Naive thymus-derived CD4-positive, alpha-beta T cell (primary cell): Measurements from ENCODE around the gene PTPRJ. TPM values are rescaled to one million over a fixed set of nuclear protein-coding genes. Genes with fewer than 3 reads are reported as not detected.

Experiments
- ATAC-seq: fragments of 150-1000 bp; cut with Tn5 transposase; 2 replicates; pipeline ENCODE4 v1.10.0; 2021; ENCODE audit warnings: mild to moderate bottlenecking, moderate library complexity
- CTCF ChIA-PET: fragments of 350-600 bp; sonication (Branson Sonifier 250); formaldehyde crosslinking; loops from one replicate; lab custom pipeline; 2021; ENCODE audit warnings: antibody characterized with exemption; lab: Charles Lee
- POLR2A ChIA-PET: fragments of 350-600 bp; sonication (Branson Sonifier 250); formaldehyde crosslinking; loops from one replicate; lab custom pipeline; 2021; ENCODE audit warnings: antibody characterized with exemption, inconsistent platforms; lab: Charles Lee
- DNase-seq, 9 donors: peaks; one replicate each; pipeline versions ENCODE4 v3.0.0 to v3.0.0-alpha.2; 2020 to 2022; ENCODE audit warnings: mixed read lengths in 1 of 9
- H3K27ac ChIP-seq: one replicate; pipeline ENCODE4 v1.7.0; 2013; ENCODE audit warnings: mild to moderate bottlenecking, low read depth, low read length, moderate library complexity
- H3K27me3 ChIP-seq, 2 donors: one replicate each; pipeline ENCODE4 v1.7.0; 2013; ENCODE audit warnings: low read length in 2 of 2, mild to moderate bottlenecking in 2 of 2, moderate library complexity in 2 of 2; ENCODE audit not compliant: control insufficient read depth in 2 of 2, insufficient read depth in 2 of 2
- H3K36me3 ChIP-seq, 3 experiments: 1 replicate in 2 of 3; 2 replicates in 1 of 3; pipeline ENCODE4 v1.7.0; 2013; ENCODE audit warnings: low read length in 3 of 3, mild to moderate bottlenecking in 3 of 3, moderate library complexity in 1 of 3; ENCODE audit not compliant: insufficient read depth in 3 of 3, control insufficient read depth in 2 of 3
- H3K4me1 ChIP-seq, 2 donors: one replicate each; pipeline ENCODE4 v1.7.0; 2013; ENCODE audit warnings: low read length in 2 of 2, mild to moderate bottlenecking in 2 of 2, moderate library complexity in 1 of 2; ENCODE audit not compliant: control insufficient read depth in 2 of 2, insufficient read depth in 2 of 2
- H3K4me3 ChIP-seq: 2 replicates; pipeline ENCODE4 v1.7.0; 2013; ENCODE audit warnings: mild to moderate bottlenecking, low read length
- H3K9me3 ChIP-seq, 3 experiments: 1 replicate in 2 of 3; 2 replicates in 1 of 3; pipeline ENCODE4 v1.7.0; 2013; ENCODE audit warnings: low read length in 3 of 3; ENCODE audit not compliant: control insufficient read depth in 2 of 3
- H3K27ac Mint-ChIP-seq, 9 donors: one replicate each; pipeline ENCODE4 v1.8.0; 2020 to 2022; ENCODE audit warnings: mixed read lengths in 9 of 9, mild to moderate bottlenecking in 8 of 9, moderate library complexity in 5 of 9, inconsistent platforms in 2 of 9
- H3K27me3 Mint-ChIP-seq, 5 donors: one replicate each; pipeline ENCODE4 v1.8.0; 2021 to 2022; ENCODE audit warnings: mixed read lengths in 5 of 5, mild to moderate bottlenecking in 1 of 5
- H3K36me3 Mint-ChIP-seq, 5 donors: one replicate each; pipeline ENCODE4 v1.8.0; 2020 to 2022; ENCODE audit warnings: mixed read lengths in 5 of 5, mild to moderate bottlenecking in 3 of 5, inconsistent platforms in 1 of 5
- H3K4me1 Mint-ChIP-seq, 7 donors: one replicate each; pipeline ENCODE4 v1.8.0; 2020 to 2022; ENCODE audit warnings: mixed read lengths in 7 of 7, mild to moderate bottlenecking in 3 of 7, inconsistent platforms in 1 of 7
- H3K4me3 Mint-ChIP-seq, 10 donors: one replicate each; pipeline ENCODE4 v1.8.0; 2020 to 2022; ENCODE audit warnings: mild to moderate bottlenecking in 10 of 10, mixed read lengths in 10 of 10, moderate library complexity in 6 of 10, inconsistent platforms in 2 of 10
- H3K9me3 Mint-ChIP-seq, 11 donors: one replicate each; pipeline ENCODE4 v1.8.0; 2020 to 2022; ENCODE audit warnings: mixed read lengths in 11 of 11, mild to moderate bottlenecking in 4 of 11, inconsistent platforms in 1 of 11, moderate library complexity in 1 of 11
- intact Hi-C, 2 donors: fragments of 100-400 bp; cut with micrococcal nuclease; formaldehyde crosslinking; loops; one replicate each; pipeline ENCODE4 v1.15.1; 2023
- polyA plus RNA-seq, 2 donors: library from polyadenylated mRNA; unstranded; fragments of 300-500 nt; fragmentation: Illumina TruSeq; gene quantifications; one replicate each; pipeline ENCODE4 v1.2.3, GENCODE V29; 2021
- total RNA-seq, 6 experiments: library from RNA in 5 of 6; stranded (reverse) in 5 of 6; gene quantifications; 1 replicate in 5 of 6; 2 replicates in 1 of 6; pipeline ENCODE4 v1.2.3 and lab custom pipeline; 2021 to 2026

The PTPRJ gene
- total and polyA plus RNA-seq, 7 experiments from 2014 or later: 7.0 to 82.3 (median 46.7) TPM

- no peak overlapping the region for H3K27ac ChIP-seq
- Mint-ChIP-seq H3K9me3 (no peaks in the 10 kb centered on the region), H3K4me3 (peak overlapping the region in 5 of 10 donors; percentile 15 to 62 (median 38)), H3K4me1 (peaks cover 63 to 83% (median 79%) of the 10 kb centered on the region in 7 donors), H3K27me3 (no peaks in the 10 kb centered on the region), H3K27ac (peak overlapping the region; percentile 56 to 93 (median 80)), H3K36me3 (peaks cover 0 to 51% (median 0%) of the 10 kb centered on the region in 5 donors)
- H3K27me3 ChIP-seq: no peaks in the 10 kb centered on the region
- ChIA-PET CTCF (no interaction called here), POLR2A (interaction anchor here (1.3 to 2.8 kb wide), 4 partner anchors 12 to 38 kb away, joined by 3 to 11 read pairs (median 7); no protein-coding TSS in a partner anchor)
- H3K36me3 ChIP-seq: no peaks in the 10 kb centered on the region
- H3K4me1 ChIP-seq: peaks cover 35 to 57% of the 10 kb centered on the region in 2 donors
- no peaks in the 10 kb centered on the region for H3K9me3 ChIP-seq
- ATAC-seq (no peak), DNase-seq (no peak)
- H3K4me3 ChIP-seq: no peak overlapping the region
- intact Hi-C loops: no loop called here
These were observed 51.2 kb downstream of the PTPRJ start for GRCh38 chr11:48031602-48032001.

- ATAC-seq (no peak), DNase-seq (no peak)
- H3K27ac ChIP-seq: no peak overlapping the region
- H3K4me1 ChIP-seq: peaks cover 35 to 62% of the 10 kb centered on the region in 2 donors
- CTCF ChIA-PET: no interaction called here
- H3K9me3 ChIP-seq: no peaks in the 10 kb centered on the region
- peaks cover 68 to 90% (median 86%) of the 10 kb centered on the region in 7 donors for H3K4me1 Mint-ChIP-seq
- H3K27me3 ChIP-seq: no peaks in the 10 kb centered on the region
- intact Hi-C loops: no loop called here
- no peaks in the 10 kb centered on the region for H3K9me3 Mint-ChIP-seq
- H3K4me3 ChIP-seq: no peak overlapping the region
- no peaks in the 10 kb centered on the region for H3K27me3 Mint-ChIP-seq
- H3K27ac Mint-ChIP-seq: peak overlapping the region; percentile 56 to 93 (median 83)
- no peaks in the 10 kb centered on the region for H3K36me3 ChIP-seq
- peaks cover under 1 to 55% (median 1%) of the 10 kb centered on the region in 5 donors for H3K36me3 Mint-ChIP-seq
- POLR2A ChIA-PET: interaction anchor here (1.2 to 2.8 kb wide), 5 partner anchors 11 to 39 kb away, joined by 3 to 11 read pairs (median 5); no protein-coding TSS in a partner anchor
- peak overlapping the region in 3 of 10 donors; percentile 6 to 76 (median 6) for H3K4me3 Mint-ChIP-seq
These were observed 52.4 kb downstream of the PTPRJ start for GRCh38 chr11:48032721-48033120.

- peaks cover 28 to 58% of the 10 kb centered on the region in 2 donors for H3K4me1 ChIP-seq
- no peak overlapping the region for H3K4me3 ChIP-seq
- Mint-ChIP-seq H3K27me3 (no peaks in the 10 kb centered on the region), H3K36me3 (peaks cover 4 to 55% (median 5%) of the 10 kb centered on the region in 5 donors), H3K4me1 (peaks cover 67 to 87% (median 82%) of the 10 kb centered on the region in 7 donors), H3K4me3 (peak overlapping the region in 3 of 10 donors; percentile 6 to 76 (median 48)), H3K27ac (peak overlapping the region; percentile 51 to 87 (median 71)), H3K9me3 (no peaks in the 10 kb centered on the region)
- POLR2A ChIA-PET: interaction anchor here (0.7 to 2.8 kb wide), 14 partner anchors 9 to 40 kb away, joined by 3 to 11 read pairs (median 4); no protein-coding TSS in a partner anchor
- H3K27ac ChIP-seq: no peak overlapping the region
- no peaks in the 10 kb centered on the region for H3K36me3 ChIP-seq
- intact Hi-C loops: loop anchor here in 1 of 2 donors (2.0 kb wide), 1 partner anchor 17 kb away; no protein-coding TSS in a partner anchor
- CTCF ChIA-PET: interaction anchor here (0.5 to 1.0 kb wide), 3 partner anchors 16 to 147 kb away, joined by 3 to 5 read pairs (median 4); no protein-coding TSS in a partner anchor
- H3K9me3 ChIP-seq: no peaks in the 10 kb centered on the region
- ATAC-seq: peak; percentile 34
- H3K27me3 ChIP-seq: no peaks in the 10 kb centered on the region
- no peak for DNase-seq
These were observed 53.6 kb downstream of the PTPRJ start for GRCh38 chr11:48033918-48034341.

GRCh38 chr11:48034926-48035871 lies 54.8 kb downstream of the PTPRJ start:
- ATAC-seq (no peak), DNase-seq (no peak)
- POLR2A ChIA-PET: interaction anchor here (0.5 to 1.5 kb wide), 6 partner anchors 9 to 1344 kb away, joined by 3 to 6 read pairs (median 4); no protein-coding TSS in a partner anchor
- Histone ChIP-seq H3K9me3 (no peaks in the 10 kb centered on the region), H3K4me1 (peaks cover 18 to 53% of the 10 kb centered on the region in 2 donors), H3K27me3 (no peaks in the 10 kb centered on the region), H3K36me3 (no peaks in the 10 kb centered on the region), H3K4me3 (no peak overlapping the region), H3K27ac (no peak overlapping the region)
- H3K36me3 Mint-ChIP-seq: peaks cover 4 to 52% (median 5%) of the 10 kb centered on the region in 5 donors
- intact Hi-C loops: loop anchor here in 1 of 2 donors (1.0 to 2.0 kb wide), 2 partner anchors 8 to 16 kb away; no protein-coding TSS in a partner anchor
- no peaks in the 10 kb centered on the region for H3K27me3 Mint-ChIP-seq
- peaks cover 60 to 87% (median 81%) of the 10 kb centered on the region in 7 donors for H3K4me1 Mint-ChIP-seq
- CTCF ChIA-PET: no interaction called here
- no peaks in the 10 kb centered on the region for H3K9me3 Mint-ChIP-seq
- H3K4me3 Mint-ChIP-seq: peak overlapping the region; percentile 8 to 76 (median 62)
- H3K27ac Mint-ChIP-seq: peak overlapping the region; percentile 56 to 88 (median 71)

GRCh38 chr11:48036011-48036410 lies 55.7 kb downstream of the PTPRJ start:
- Histone ChIP-seq H3K4me1 (peaks cover 18 to 52% of the 10 kb centered on the region in 2 donors), H3K27me3 (no peaks in the 10 kb centered on the region), H3K27ac (no peak overlapping the region), H3K9me3 (no peaks in the 10 kb centered on the region), H3K36me3 (no peaks in the 10 kb centered on the region), H3K4me3 (no peak overlapping the region)
- CTCF ChIA-PET: no interaction called here
- intact Hi-C loops: no loop called here
- peak overlapping the region; percentile 39 to 88 (median 71) for H3K27ac Mint-ChIP-seq
- H3K36me3 Mint-ChIP-seq: peaks cover 5 to 55% (median 7%) of the 10 kb centered on the region in 5 donors
- no peak for ATAC-seq
- no peak for DNase-seq
- POLR2A ChIA-PET: interaction anchor here (0.6 to 1.4 kb wide), 4 partner anchors 16 to 41 kb away, joined by 3 to 4 read pairs (median 4); no protein-coding TSS in a partner anchor
- H3K9me3 Mint-ChIP-seq: no peaks in the 10 kb centered on the region
- no peaks in the 10 kb centered on the region for H3K27me3 Mint-ChIP-seq
- peak overlapping the region; percentile 23 to 76 (median 62) for H3K4me3 Mint-ChIP-seq
- peaks cover 63 to 93% (median 85%) of the 10 kb centered on the region in 7 donors for H3K4me1 Mint-ChIP-seq

GRCh38 chr11:48036466-48036865 lies 56.1 kb downstream of the PTPRJ start:
- CTCF ChIA-PET: no interaction called here
- H3K27me3 ChIP-seq: no peaks in the 10 kb centered on the region
- Mint-ChIP-seq H3K27ac (peak overlapping the region in 8 of 9 donors; percentile 10 to 88 (median 76)), H3K36me3 (peaks cover 5 to 55% (median 9%) of the 10 kb centered on the region in 5 donors), H3K4me1 (peaks cover 60 to 91% (median 84%) of the 10 kb centered on the region in 7 donors), H3K27me3 (no peaks in the 10 kb centered on the region), H3K4me3 (peak overlapping the region in 8 of 10 donors; percentile 24 to 76 (median 60)), H3K9me3 (no peaks in the 10 kb centered on the region)
- intact Hi-C loops: no loop called here
- POLR2A ChIA-PET: interaction anchor here (0.6 to 1.4 kb wide), 5 partner anchors 16 to 461 kb away, joined by 3 to 4 read pairs (median 4); no protein-coding TSS in a partner anchor
- H3K4me3 ChIP-seq: no peak overlapping the region
- ATAC-seq (no peak), DNase-seq (no peak)
- no peak overlapping the region for H3K27ac ChIP-seq
- H3K36me3 ChIP-seq: no peaks in the 10 kb centered on the region
- peaks cover 18 to 48% of the 10 kb centered on the region in 2 donors for H3K4me1 ChIP-seq
- no peaks in the 10 kb centered on the region for H3K9me3 ChIP-seq
